ENCODE results near the gene SIL1. TPM values are rescaled to one million over a fixed set of nuclear protein-coding genes. Genes with fewer than 3 reads are reported as not detected.

Gene SIL1
- total and polyA plus RNA-seq, 9 of the 15 experiments (the other 6 are each of a cell fraction or from before 2014, with no cell fraction given), result 1.3 to 30.5 (median 18.1) TPM

DNA sequence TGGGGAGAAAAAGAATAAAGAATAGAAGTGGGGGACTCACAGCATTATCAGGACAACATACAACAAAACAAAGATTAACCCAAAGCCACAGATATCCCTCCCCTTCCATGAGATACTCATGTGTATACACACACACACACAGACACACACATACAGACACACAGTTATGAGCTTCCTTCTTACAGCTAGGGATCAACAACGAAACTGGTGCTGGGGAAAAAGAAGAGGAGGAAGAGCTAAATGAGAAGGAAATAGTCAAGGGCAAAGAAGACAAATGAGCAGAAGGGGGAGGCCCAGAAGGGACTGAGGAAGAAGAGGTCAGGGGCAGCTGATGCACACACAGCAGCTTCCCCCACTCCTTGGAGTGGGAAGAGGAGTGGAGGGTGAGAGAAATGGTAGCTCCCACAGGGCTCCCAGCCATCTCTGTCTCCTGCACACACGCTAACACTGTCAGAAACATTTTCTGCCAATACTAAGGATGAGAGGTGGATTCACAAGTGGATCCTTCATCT is 66.2 kb downstream of the SIL1 start (continued):
- TF ChIP-seq, protein P1, sequence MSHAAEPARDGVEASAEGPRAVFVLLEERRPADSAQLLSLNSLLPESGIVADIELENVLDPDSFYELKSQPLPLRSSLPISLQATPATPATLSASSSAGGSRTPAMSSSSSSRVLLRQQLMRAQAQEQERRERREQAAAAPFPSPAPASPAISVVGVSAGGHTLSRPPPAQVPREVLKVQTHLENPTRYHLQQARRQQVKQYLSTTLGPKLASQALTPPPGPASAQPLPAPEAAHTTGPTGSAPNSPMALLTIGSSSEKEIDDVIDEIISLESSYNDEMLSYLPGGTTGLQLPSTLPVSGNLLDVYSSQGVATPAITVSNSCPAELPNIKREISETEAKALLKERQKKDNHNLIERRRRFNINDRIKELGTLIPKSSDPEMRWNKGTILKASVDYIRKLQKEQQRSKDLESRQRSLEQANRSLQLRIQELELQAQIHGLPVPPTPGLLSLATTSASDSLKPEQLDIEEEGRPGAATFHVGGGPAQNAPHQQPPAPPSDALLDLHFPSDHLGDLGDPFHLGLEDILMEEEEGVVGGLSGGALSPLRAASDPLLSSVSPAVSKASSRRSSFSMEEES (CRISPR knock-in tag; IDR thresholded peaks at IDR 0.05), result no peak

DNA sequence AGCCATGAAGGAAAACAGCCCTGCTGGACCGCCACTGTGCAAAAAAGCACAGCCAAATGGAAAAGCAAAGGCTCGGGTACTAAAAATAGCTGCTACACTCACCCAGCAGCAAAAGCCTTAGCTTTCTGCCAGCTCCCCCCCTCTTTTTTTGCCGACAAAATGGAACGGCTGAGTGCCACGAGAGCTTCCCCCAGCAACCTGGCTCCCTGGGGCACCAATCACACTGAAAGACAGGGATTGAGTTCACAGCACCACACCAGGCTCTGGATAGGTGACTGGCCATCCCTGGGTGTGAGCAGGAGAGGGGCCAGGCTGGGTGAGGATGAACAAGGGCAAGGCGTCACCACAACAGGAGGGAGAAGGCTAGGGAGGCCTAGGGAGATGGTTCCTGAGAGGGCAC is 66.7 kb downstream of the SIL1 start:
- Histone ChIP-seq H3K9me3 (replicated peaks; ENCODE audit: control insufficient read depth, insufficient read depth, low read depth, low read length) (no peaks in the 10 kb centered on the region), H3K4me3 (no peak overlapping the region), H2AFZ (ENCODE audit: low read depth, low read length) (no peak overlapping the region), H3K79me2 (ENCODE audit: control insufficient read depth, insufficient read depth, low read length) (no peaks in the 10 kb centered on the region), H3K4me1 (replicated peaks in 1 of 2; ENCODE audit: control insufficient read depth in 2 of 2, insufficient read depth in 2 of 2, low read length in 2 of 2) (no peaks in the 10 kb centered on the region), H3K9ac (ENCODE audit: insufficient read depth in 1 of 2, low read depth in 2 of 2, low read length in 2 of 2) (peak overlapping the region in 1 of 2 experiments; percentile 76; a peak in 2 of 4 replicates), H3K9me1 (ENCODE audit: control insufficient read depth, insufficient read depth, low read length) (no peaks in the 10 kb centered on the region), H3K4me2 (ENCODE audit: insufficient read depth, low read length) (no peak overlapping the region), H4K20me1 (replicated peaks; ENCODE audit: control insufficient read depth, insufficient read depth, low read length) (peaks cover 14% of the 10 kb centered on the region; the same call in 1 of the 2 replicates), H3K27me3 (ENCODE audit: control insufficient read depth in 2 of 2, insufficient read depth in 2 of 2, low read length in 2 of 2) (no peaks in the 10 kb centered on the region), H3K36me3 (ENCODE audit: control insufficient read depth, insufficient read depth, low read length) (peaks cover 2% of the 10 kb centered on the region; the same call in 1 of the 3 replicates), H3K27ac (ENCODE audit: extremely low read depth, low read depth, low read length) (no peak overlapping the region)
- ATAC-seq, result no peak; the same call in 2 of the 3 replicates
- intact Hi-C loops (cut with micrococcal nuclease) (no loop called here), in situ Hi-C loops (cut with MboI) (no loop called here)
- 45% methylated on average over 4 of the region's 6 CpGs for WGBS (ENCODE audit: insufficient coverage, low coverage, missing lambda C conversion rate)
- no peak for FAIRE-seq
- DNase-seq (ENCODE audit: extremely low read depth in 1 of 4, low spot score in 3 of 4), result no peak
- CTCF ChIA-PET (ENCODE audit: low intra/inter-chr PET ratio), result no interaction called here
- POLR2A ChIA-PET, result interaction anchor here (1.0 kb wide), 1 partner anchor 15 kb away, joined by 3 read pairs; no protein-coding TSS in a partner anchor
- BruUV-seq (replicated peaks), result no TSS peak
- TF ChIP-seq ERF (CRISPR knock-in tag; IDR thresholded peaks at IDR 0.05) (no peak), HMG20B (CRISPR knock-in tag; IDR thresholded peaks at IDR 0.05) (no peak), ZFX (CRISPR knock-in tag; IDR thresholded peaks at IDR 0.05) (no peak), HEY1 (CRISPR knock-in tag; IDR thresholded peaks at IDR 0.05; ENCODE audit: borderline replicate concordance) (no peak), KDM4B (IDR thresholded peaks at IDR 0.05; ENCODE audit: borderline replicate concordance in 2 of 2, low read depth in 1 of 2) (no peak), MBD2 (IDR thresholded peaks at IDR 0.05; ENCODE audit: borderline replicate concordance, low read depth) (no peak), XRCC3 (IDR thresholded peaks at IDR 0.05) (no peak), CBX1 (IDR thresholded peaks at IDR 0.05; ENCODE audit: low read depth) (no peak), SAFB (IDR thresholded peaks at IDR 0.05; ENCODE audit: borderline replicate concordance, low read depth, low read length) (no peak), TCF7L2 (IDR thresholded peaks at IDR 0.05; ENCODE audit: low read depth, low read length) (no peak), ZNF778 (CRISPR knock-in tag; IDR thresholded peaks at IDR 0.05) (no peak), ZNF184 (CRISPR knock-in tag; IDR thresholded peaks at IDR 0.05) (no peak), POU5F1 (IDR thresholded peaks at IDR 0.05; ENCODE audit: borderline replicate concordance, low read depth, low read length, partially characterized antibody) (no peak), SREBF1 (IDR thresholded peaks at IDR 0.05; ENCODE audit: borderline replicate concordance, low read depth, low read length) (no peak), PRMT5 (CRISPR knock-in tag; IDR thresholded peaks at IDR 0.05) (no peak), ADNP (tag; IDR thresholded peaks at IDR 0.05) (no peak)
- TF ChIP-seq, protein P2, sequence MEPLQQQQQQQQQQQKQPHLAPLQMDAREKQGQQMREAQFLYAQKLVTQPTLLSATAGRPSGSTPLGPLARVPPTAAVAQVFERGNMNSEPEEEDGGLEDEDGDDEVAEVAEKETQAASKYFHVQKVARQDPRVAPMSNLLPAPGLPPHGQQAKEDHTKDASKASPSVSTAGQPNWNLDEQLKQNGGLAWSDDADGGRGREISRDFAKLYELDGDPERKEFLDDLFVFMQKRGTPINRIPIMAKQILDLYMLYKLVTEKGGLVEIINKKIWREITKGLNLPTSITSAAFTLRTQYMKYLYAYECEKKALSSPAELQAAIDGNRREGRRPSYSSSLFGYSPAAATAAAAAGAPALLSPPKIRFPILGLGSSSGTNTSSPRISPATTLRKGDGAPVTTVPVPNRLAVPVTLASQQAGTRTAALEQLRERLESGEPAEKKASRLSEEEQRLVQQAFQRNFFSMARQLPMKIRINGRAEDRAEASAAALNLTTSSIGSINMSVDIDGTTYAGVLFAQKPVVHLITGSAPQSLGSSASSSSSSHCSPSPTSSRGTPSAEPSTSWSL (CRISPR knock-in tag; IDR thresholded peaks at IDR 0.05; ENCODE audit: borderline replicate concordance), result no peak
